ENCODE results near the gene C16orf86.
A peak's percentile ranks its signal among the peaks of the same experiment; 100 is the strongest.

The C16orf86 gene

GRCh38 chr16:67653789-67654402, 12.7 kb upstream of the C16orf86 start:
- no peak for DNase-seq (ENCODE audit: low spot score)

- DNase-seq (ENCODE audit: low spot score): no peak
Measured at GRCh38 chr16:67654403-67654911, 12.2 kb upstream of the C16orf86 start.

- DNase-seq (ENCODE audit: low spot score): no peak
Measured at GRCh38 chr16:67655363-67655762, 11.3 kb upstream of the C16orf86 start.

GRCh38 chr16:67656344-67657016, 10.1 kb upstream of the C16orf86 start:
- DNase-seq (ENCODE audit: low spot score): no peak

GRCh38 chr16:67657017-67657608, 9.5 kb upstream of the C16orf86 start:
- DNase-seq (ENCODE audit: low spot score): no peak

- DNase-seq (ENCODE audit: low spot score): no peak
Measured at GRCh38 chr16:67657751-67658518, 8.7 kb upstream of the C16orf86 start.

GRCh38 chr16:67658849-67659674, 7.6 kb upstream of the C16orf86 start:
- DNase-seq (ENCODE audit: low spot score): no peak

GRCh38 chr16:67659675-67660563, 6.7 kb upstream of the C16orf86 start, which contains the start of gene ACD:
Gene ACD (minus strand): TSS chr16:67660260. CDS start chr16:67660220, 40 bp downstream.
- peak; percentile 92 for DNase-seq (ENCODE audit: low spot score)

GRCh38 chr16:67660564-67661028, 6.0 kb upstream of the C16orf86 start, which contains the start of gene PARD6A:
Gene PARD6A (plus strand): TSS chr16:67660960. CDS start chr16:67661039, 79 bp downstream.
- DNase-seq (ENCODE audit: low spot score): peak; percentile 97

- no peak for DNase-seq (ENCODE audit: low spot score)
Measured at GRCh38 chr16:67661101-67661761, 5.4 kb upstream of the C16orf86 start.

GRCh38 chr16:67661886-67662652, 4.5 kb upstream of the C16orf86 start:
- DNase-seq (ENCODE audit: low spot score): no peak

- DNase-seq (ENCODE audit: low spot score): no peak
Measured at GRCh38 chr16:67662653-67663010, 4.0 kb upstream of the C16orf86 start.

- DNase-seq (ENCODE audit: low spot score): no peak
Measured at GRCh38 chr16:67663151-67663876, 3.3 kb upstream of the C16orf86 start.

- DNase-seq (ENCODE audit: low spot score): no peak
Measured at GRCh38 chr16:67663877-67664222, 2.8 kb upstream of the C16orf86 start.

GRCh38 chr16:67664258-67664657, 2.4 kb upstream of the C16orf86 start:
- DNase-seq (ENCODE audit: low spot score): no peak

GRCh38 chr16:67664871-67665270, 1.7 kb upstream of the C16orf86 start:
- DNase-seq (ENCODE audit: low spot score): no peak

GRCh38 chr16:67665598-67665997, 1.0 kb upstream of the C16orf86 start:
- DNase-seq (ENCODE audit: low spot score): no peak

GRCh38 chr16:67666032-67666551, 522 bp upstream of the C16orf86 start:
- DNase-seq (ENCODE audit: low spot score): no peak

Measured in CD4-positive, alpha-beta T cell treated with Interleukin-2 at 100 ng/mL for 4 hours (primary cell).